ENCODE data around the gene SEMA5A. TPM values are rescaled to one million over a fixed set of nuclear protein-coding genes. Genes with fewer than 3 reads are reported as not detected.

SEMA5A gene
- total RNA-seq, 3 donors from 2014 or later, result 20.3 to 43.8 (median 33.6) TPM

DNA sequence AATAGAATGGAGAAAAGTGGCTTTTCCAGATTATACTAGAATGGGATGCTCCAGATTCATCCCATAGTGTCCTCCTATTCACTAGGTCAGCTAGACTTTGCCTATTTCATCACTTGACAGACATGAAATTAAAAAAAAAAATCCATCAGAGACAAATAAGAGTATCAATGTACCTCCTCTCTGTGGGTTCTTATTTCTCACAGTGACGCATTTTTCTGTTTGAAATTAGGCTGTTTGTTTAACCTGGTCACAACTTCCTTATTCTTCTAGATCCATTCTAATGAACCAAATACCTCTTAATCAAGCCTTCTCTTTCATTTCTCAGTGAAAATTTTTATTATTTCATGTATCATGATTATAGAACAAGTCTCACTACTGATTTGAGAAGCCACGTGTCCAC, 305.4 kb downstream of the SEMA5A start:
- Histone ChIP-seq H3K4me3 (no peak overlapping the region), H3K9me3 (no peaks in the 10 kb centered on the region), H3K4me1 (ENCODE audit: low read depth) (no peaks in the 10 kb centered on the region), H3K36me3 (ENCODE audit: low read depth) (no peaks in the 10 kb centered on the region)
- TF ChIP-seq, protein P1, sequence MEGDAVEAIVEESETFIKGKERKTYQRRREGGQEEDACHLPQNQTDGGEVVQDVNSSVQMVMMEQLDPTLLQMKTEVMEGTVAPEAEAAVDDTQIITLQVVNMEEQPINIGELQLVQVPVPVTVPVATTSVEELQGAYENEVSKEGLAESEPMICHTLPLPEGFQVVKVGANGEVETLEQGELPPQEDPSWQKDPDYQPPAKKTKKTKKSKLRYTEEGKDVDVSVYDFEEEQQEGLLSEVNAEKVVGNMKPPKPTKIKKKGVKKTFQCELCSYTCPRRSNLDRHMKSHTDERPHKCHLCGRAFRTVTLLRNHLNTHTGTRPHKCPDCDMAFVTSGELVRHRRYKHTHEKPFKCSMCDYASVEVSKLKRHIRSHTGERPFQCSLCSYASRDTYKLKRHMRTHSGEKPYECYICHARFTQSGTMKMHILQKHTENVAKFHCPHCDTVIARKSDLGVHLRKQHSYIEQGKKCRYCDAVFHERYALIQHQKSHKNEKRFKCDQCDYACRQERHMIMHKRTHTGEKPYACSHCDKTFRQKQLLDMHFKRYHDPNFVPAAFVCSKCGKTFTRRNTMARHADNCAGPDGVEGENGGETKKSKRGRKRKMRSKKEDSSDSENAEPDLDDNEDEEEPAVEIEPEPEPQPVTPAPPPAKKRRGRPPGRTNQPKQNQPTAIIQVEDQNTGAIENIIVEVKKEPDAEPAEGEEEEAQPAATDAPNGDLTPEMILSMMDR (IDR thresholded peaks at IDR 0.05), result no peak
- intact Hi-C loops (cut with DNase I, micrococcal nuclease), result no loop called here
- no peak for DNase-seq
- no peak for ATAC-seq

DNA sequence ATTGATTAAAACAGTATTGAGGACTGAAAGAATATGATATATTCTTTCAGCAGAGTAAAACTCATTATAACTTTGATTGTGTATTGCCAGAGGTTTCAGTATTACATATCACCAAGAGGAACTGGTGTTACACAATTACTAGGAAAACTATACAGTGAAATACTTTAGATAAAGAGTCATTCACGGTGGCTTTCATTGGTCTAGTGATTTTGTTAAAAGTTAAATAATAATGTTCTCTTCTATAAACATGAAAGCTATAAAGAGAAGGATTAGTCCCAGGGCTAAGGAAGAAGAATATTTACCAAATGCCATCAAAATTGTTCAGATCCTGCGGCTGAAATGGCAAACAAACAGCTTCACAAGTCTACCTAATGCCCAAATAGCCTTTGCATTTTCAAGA, 306.2 kb downstream of the SEMA5A start:
- TF ChIP-seq, protein P1 (IDR thresholded peaks at IDR 0.05), result no peak
- Histone ChIP-seq H3K36me3 (ENCODE audit: low read depth) (no peaks in the 10 kb centered on the region), H3K4me1 (ENCODE audit: low read depth) (no peaks in the 10 kb centered on the region), H3K9me3 (no peaks in the 10 kb centered on the region), H3K4me3 (no peak overlapping the region)
- intact Hi-C loops (cut with DNase I, micrococcal nuclease), result no loop called here
- no peak for ATAC-seq
- no peak for DNase-seq

DNA sequence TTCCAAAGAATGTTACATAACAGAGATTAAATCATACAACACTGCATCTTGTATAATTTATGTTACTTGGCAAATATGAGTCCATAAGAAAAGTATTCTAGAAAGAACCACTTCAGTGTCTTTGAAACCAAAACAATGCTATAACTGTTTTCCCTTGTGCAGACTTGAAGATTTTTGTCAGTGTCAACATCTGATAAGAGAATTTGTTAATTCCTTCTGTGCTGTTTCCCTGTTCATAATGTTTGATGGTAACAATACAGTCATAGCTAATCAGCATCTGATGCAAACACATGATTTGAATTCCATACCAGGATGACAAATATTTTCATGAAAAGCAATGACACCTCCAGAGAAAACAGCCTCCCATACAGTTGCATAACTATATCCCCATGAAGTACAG, 306.8 kb downstream of the SEMA5A start:
- ATAC-seq (no peak), DNase-seq (no peak)
- no peaks in the 10 kb centered on the region for H3K4me1 ChIP-seq (ENCODE audit: low read depth)
- H3K9me3 ChIP-seq, result no peaks in the 10 kb centered on the region
- no peak overlapping the region for H3K4me3 ChIP-seq
- intact Hi-C loops (cut with DNase I, micrococcal nuclease), result no loop called here
- TF ChIP-seq, protein P1 (IDR thresholded peaks at IDR 0.05), result no peak
- H3K36me3 ChIP-seq (ENCODE audit: low read depth), result no peaks in the 10 kb centered on the region

DNA sequence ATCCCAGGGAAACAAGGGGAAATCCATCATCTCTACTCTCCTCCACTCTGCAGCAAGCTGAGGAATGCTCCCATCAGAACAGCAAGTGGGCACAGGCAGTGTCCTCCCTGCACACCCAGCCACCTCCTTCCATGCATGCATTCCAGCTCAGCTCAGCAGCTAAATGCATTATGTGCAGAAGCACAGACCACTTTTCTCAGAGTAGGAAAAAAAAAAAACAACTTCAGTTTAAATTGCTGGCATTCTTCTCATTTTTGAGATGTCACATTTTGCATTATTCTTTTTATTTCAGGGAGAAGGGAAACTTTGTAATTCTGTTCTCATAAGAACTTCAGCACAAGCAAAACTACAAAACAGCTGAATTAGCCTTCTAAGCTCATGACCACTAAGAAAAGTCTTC, 312.2 kb downstream of the SEMA5A start:
- intact Hi-C loops (cut with DNase I, micrococcal nuclease), result no loop called here
- no peaks in the 10 kb centered on the region for H3K9me3 ChIP-seq
- no peak for ATAC-seq
- no peak overlapping the region for H3K4me3 ChIP-seq
- DNase-seq, result no peak
- no peaks in the 10 kb centered on the region for H3K36me3 ChIP-seq (ENCODE audit: low read depth)
- TF ChIP-seq, protein P1 (IDR thresholded peaks at IDR 0.05), result no peak
- H3K4me1 ChIP-seq (ENCODE audit: low read depth), result no peaks in the 10 kb centered on the region

DNA sequence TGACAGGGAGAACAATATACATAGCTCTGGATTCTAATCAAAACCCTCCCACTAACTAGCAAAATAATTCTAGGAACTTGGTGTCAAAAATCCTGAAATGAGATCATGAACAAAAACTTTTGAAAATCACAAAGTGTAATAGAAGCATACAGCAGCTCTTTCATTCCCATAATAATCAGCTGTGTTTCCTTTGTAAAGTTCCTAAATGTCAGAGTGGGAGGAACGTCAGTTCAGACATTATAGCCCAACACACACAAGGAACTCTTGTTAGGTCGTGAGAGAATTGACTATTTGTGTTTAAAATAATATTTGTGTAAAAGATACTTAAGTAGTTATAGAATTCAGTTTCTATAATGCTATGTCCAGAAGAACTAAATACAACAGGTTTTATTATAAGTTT, 312.8 kb downstream of the SEMA5A start:
- TF ChIP-seq, protein P1 (IDR thresholded peaks at IDR 0.05), result no peak
- H3K4me3 ChIP-seq, result no peak overlapping the region
- H3K9me3 ChIP-seq, result no peaks in the 10 kb centered on the region
- intact Hi-C loops (cut with DNase I, micrococcal nuclease), result no loop called here
- H3K4me1 ChIP-seq (ENCODE audit: low read depth), result no peaks in the 10 kb centered on the region
- no peak for DNase-seq
- no peak for ATAC-seq
- H3K36me3 ChIP-seq (ENCODE audit: low read depth), result no peaks in the 10 kb centered on the region

DNA sequence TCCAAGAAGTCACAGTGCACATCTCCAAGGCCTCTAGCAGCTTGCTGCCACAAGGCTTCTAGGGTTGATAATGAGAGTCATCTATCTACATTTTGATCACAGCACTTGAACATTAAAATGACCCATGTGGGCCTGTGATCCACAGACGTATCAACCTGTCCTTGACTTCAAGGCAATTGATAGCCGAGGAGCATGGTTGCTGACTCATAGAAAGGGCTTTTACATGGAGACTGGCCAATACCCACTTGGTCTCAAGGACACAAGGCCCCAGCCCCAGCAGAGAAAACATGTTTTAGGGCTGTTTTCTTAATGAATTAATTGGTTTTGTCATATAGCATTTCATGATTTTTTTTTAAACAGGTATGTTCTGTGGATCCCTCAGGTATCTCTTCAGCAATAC, 314.0 kb downstream of the SEMA5A start:
- no peak for DNase-seq
- no peaks in the 10 kb centered on the region for H3K9me3 ChIP-seq
- ATAC-seq, result no peak
- H3K4me1 ChIP-seq (ENCODE audit: low read depth), result peaks cover under 1% of the 10 kb centered on the region
- intact Hi-C loops (cut with DNase I, micrococcal nuclease), result no loop called here
- TF ChIP-seq, protein P1 (IDR thresholded peaks at IDR 0.05), result no peak
- H3K4me3 ChIP-seq, result no peak overlapping the region
- H3K36me3 ChIP-seq (ENCODE audit: low read depth), result no peaks in the 10 kb centered on the region
